ENCODE results near the gene CDC7. TPM values are rescaled to one million over a fixed set of nuclear protein-coding genes. Genes with fewer than 3 reads are reported as not detected.
A peak's percentile ranks its signal among the peaks of the same experiment; 100 is the strongest.
"Not testable (repeated sequence)": the region's sequence is repeated elsewhere in the genome, so short reads cannot be mapped to it uniquely, and the experiment has no call there.

The CDC7 gene
- 8.7 TPM for polyA plus RNA-seq (2013, experiment 1 of 2; ENCODE audit: insufficient read length)
- polyA plus RNA-seq (2013, experiment 2 of 2; ENCODE audit: insufficient read length): 3.0 TPM

DNA sequence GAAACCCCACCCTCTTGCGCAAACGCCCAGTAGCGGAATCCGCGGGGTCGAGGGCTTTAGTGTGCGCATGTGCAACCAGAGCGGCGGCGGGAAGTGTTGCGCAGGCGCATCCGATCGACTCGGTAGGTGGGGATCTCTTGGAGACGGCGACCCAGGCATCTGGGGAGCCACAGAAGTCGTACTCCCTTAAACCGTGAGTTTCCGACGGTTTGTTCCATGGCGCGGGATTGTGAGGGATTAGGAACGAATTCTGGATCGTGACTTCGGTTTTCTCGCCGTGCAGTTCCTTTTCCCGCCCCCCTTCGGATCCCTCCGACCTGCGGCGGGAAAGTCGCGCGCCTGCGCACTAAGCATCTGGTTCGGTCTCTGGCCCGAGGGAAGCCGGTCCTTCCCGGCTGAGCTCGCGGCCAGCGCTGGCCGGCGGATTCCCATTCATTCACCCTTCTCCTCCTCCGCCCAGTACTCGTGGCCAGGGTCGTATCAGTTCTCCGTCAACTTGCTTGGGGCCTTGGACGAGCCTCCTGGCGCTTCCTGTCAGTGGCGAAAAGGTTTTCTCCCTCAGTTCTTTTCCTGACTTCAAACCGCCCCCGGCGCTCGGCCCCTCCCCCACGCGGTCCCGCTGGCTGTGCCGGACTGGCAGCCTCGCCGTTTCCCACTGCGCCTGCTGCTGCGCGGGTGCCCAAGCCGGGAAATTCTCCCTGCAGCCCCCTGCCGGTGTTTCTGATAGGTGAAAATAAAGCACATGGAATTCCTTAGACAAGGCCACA is at the start of gene CDC7:
Gene CDC7 (plus strand): TSS at position 96 of the 767 bp plus-strand sequence. CDS start 866 bp downstream, outside the sequence.
- peak; percentile 89 for DNase-seq

DNA sequence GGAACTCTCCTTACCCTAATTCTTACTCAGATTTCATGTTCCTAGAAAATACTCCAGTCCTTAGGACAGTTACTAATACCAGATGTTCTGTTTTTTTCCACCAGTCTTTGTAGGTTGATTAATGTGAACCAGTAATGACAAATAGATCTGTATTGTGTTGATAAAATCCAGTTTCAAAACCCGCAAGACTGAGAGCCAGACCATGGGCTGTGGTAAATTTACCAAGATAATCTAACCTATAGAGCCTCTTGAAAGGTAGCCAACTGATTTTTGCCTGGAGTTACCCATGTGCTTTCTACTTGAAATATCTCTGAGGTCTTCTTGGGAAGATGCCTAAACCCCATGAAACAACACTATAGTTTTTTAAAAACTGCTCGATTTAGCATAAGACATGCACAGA is 46.5 kb upstream of the CDC7 start:
- no peak for DNase-seq

DNA sequence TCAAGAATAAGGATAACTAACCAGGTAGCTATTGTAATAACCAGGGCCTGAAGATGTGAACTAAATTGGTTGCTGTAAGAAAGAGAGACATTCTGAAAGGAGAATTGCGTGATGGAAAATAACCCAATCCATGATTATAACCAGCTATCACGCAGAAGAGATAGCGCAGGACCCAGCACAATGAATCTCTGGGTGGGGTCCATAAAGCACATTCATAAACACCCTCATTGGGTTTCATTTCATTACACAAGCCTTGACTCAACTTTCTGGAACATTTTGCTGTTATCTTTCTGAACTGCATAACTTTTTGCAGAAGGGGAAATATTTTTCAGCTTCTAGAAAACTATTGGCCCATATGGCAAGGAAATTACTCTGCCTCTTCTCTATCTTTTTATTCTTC is 45.3 kb upstream of the CDC7 start:
- DNase-seq: no peak

DNA sequence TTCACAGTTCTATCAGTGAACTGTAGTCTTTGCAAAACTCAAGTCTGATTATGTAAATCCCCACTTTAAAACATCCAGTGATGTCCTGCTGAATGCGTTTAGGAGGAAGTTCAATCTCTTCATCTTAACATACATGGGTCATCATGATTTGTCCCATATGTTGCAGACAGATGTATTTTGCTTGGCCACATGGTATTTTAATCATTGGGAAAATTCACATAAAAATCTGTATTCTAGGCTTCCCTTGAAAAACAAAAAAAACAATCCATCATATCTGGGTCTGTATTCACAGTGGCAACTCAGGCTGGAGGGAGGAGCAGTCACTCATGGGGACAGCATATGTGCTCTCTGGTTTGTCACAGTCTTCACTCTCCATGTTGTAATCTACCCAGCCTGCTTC is 44.8 kb upstream of the CDC7 start:
- DNase-seq: no peak

DNA sequence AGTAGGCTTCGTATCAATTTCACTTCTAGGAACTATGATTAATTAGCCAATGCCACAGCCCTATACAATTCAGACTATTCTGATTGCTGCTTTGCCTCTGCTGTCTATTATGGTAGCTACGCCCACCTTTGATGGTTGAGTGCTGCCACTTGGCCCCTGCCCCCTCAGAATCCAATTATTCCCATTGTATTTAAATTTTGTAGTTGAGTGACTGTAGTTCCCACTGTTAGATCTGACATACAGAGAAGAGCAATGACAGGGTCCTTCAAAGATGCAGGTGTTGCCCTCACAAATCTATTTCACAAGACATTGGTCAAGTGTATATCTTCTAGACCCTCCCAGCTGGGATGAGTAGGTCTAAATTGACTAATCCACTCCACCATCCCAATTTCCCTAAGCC is 35.3 kb upstream of the CDC7 start:
- DNase-seq: not testable (repeated sequence)

DNA sequence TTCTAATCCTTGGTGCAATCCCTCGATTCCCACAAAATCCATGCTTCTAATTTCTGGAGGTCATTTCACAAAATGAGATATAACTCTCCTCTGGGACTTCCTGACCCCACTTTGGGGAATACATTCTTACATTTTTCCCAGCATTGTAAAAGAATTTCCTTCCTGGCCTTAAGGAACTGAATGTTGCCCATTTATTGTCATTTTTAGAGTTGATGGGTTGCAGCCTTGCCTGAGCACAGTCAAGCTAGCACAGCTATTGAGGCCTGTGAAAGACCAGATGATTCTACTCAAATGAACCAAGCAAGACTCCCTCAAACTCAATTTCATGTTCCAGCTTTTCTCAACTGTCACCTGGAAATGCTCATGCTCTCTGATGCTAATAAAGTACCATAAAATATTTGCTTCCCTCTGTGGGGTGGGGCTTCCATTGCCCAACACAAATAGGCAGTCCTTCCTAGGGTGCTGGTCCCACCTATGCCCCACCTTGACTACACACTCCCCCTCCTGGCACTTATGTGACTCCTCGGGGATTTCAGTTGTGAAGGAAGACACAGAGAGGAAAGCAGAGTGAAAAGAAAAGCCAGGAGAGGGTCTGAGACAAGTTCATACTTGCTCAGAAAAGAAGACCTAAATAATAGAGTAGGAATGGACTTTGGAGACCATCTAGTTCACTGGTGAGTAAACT is 24.0 kb upstream of the CDC7 start:
- no peak for DNase-seq

DNA sequence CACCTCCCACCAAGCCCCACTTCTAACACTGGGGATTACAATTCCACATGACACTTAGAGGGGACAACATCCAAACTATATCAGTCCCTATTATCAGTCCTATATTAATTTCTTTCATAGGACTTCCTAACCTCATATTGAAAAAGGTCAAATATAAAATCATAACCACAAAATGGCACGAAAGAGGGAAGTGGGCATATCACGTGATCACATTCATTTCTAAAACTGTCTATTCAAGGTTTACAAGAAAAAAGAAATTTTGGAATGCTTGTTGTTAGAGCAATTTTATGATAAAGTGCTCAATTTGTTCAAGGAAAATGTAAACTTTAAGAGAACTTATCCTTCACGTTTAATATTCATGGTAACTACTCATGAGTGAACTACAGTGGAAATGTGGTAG is 13.2 kb upstream of the CDC7 start:
- no peak for DNase-seq

DNA sequence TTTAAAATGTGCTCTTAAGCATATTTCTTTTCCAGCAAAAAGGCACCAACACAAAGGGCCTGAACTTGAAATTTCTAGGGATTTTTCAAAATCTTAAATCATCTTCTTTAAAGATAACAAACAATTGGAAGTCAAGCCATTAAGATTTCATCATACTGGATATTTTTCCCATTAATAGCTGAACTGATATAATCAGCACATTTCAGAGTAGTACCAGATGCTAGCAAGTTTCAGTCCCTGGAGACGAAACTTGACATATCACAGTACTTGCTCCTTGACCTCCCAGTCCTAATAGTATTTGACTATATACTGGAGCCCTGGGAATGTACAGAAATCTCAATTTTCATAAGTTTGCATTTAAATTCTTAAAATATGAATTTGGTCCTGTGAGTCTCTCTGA is 10.2 kb upstream of the CDC7 start:
- DNase-seq: no peak

DNA sequence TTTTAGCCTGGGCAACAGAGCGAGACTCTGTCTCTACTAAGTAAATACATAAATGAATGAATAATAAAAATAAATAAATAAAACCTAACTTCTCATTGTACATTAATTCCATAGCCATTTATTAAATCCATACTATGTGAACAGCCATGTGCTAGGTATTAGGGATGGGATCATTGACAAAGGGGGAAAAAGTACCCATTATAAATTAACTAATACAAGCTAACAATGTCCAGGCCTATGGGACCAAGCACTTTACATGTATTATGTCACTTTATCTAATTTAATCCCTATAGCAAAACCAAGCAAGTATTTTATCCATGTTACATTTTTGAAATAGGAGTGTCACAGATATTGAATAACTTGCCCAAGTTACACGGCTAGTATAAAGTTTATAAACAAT is 2.6 kb upstream of the CDC7 start:
- no peak for DNase-seq

DNA sequence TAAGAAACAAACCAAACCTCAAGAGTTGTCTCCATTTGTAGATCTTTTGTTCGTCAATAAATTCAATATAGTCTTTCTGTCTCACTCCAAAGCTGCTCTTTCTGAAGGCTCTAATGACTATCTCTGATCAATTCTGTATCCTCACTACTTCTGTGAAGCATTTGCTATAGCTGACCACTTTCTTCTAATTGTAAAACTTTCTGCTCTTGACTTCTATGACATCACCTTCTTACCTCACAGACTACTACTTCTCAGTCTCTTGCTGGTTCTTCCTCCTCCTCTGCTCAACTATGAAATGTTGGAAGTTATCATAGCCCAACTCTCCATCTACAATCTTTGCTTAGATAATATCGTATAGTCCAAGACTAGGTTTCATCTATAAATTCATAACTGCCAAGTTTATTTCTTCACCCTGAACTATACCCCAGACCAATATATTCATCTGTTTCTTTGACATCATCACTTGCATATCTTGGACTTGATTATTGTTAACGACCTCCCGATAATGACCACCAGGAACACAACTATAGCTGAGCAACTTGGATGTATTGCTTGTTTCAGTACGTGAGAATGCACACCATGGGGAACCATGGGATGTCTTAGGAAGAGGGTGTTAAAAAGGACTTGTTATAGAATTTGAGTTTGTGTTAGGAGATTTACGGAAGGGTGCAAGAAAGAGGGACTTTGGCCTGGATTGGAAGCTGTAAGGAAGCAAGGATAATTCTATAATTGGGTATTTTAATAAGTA is 2.0 kb upstream of the CDC7 start:
- no peak for DNase-seq

DNA sequence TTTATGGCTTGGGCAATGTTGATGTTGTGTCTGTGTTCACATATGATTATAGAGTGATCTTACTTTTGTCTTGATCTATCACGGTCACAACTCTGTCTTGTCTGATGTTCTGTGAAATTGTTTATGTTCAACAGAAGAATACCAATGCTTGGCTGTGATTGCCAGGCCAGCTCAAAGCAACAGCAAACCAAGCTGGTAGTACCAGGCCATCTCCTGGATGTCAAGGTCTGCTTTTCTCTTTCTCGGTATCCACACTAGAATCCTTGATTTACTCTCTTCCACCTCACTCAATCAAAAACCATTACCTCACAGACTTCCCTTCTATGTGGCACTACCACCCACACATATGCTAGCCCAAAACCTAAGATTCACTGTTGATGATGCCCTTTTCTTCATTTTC is 1.3 kb upstream of the CDC7 start:
- no peak for DNase-seq

DNA sequence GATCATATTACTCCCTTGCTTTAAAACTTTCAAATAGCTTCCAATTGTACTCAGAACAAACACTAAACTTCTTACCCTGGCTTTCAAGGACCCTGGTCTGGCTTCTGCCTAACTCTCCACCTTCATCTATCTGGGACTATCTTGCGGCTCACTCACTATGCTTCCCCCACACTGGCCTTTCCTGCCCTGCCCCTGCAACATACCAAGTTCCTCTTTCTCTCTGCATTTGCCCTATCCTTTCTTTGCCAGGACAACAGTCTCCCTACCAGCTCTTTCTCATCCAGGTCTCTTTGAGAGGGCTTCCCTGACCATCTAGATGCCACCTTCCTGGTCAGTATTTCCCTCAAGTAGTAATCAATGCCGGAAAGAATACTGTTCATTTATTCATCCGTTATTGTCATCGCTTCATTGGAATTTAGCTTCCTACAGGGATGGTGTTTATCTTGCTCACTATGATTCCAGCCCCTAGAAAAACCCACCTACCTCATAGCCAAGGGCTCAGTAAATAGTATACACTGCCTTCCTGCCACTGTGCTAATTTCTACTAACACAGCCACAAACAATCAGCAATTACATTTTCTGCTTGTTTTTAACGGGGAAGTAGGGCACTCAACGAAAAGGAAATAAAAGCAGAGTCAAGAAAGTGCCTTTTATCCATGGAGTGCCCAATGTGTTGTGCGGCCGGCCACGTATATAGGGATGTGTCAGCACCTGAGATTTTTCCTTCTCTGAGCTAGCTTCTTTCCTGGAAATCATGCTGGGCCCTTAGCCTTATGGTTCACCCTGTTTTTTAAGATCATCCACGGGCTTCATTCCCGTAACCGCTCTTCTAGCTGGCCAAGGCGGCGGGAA is 521 bp upstream of the CDC7 start:
- DNase-seq: no peak

DNA sequence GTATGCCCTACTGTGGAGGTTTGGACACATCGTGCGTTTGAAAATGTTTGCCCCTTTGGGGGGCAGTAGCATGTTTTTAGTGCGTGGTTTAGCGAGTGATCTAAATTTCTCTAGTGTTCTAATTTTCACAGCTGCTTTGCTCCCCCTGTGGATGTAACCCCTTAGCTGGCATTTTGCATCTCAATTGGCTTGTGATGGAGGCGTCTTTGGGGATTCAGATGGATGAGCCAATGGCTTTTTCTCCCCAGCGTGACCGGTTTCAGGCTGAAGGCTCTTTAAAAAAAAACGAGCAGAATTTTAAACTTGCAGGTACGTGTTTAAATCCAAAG is 836 bp downstream of the CDC7 start:
- no peak for DNase-seq

DNA sequence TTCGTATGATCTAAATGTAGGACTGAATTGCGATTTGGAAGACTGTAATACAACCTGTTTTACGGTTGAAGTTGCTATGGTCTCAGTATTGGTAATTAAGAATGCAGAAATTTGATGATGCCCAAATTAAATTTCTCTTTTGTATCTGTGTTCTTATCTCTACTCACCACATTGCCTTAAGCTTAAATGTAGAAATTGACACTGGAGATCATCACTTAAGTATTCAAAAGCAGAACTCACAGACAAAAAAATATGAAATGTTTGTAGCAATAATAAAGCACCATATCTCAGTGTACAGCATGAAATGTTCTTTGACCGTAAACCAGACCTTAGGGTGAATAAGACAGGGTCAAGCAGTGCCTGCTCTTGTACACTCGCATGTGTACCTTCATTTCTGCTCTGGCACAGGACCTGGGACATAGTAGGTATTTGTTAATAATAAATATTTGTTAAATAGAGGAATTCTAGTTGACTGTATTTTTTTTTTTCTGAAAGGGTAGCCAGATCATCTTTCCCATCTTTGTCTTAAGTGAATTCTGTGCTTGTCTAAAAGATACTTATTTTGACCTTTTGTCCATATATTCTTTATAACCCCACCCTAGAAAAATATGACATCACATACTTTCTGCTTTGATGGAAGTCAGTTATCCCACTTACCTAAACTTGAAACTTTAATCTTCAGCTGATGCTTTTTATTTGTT is 1.5 kb downstream of the CDC7 start:
- no peak for DNase-seq

DNA sequence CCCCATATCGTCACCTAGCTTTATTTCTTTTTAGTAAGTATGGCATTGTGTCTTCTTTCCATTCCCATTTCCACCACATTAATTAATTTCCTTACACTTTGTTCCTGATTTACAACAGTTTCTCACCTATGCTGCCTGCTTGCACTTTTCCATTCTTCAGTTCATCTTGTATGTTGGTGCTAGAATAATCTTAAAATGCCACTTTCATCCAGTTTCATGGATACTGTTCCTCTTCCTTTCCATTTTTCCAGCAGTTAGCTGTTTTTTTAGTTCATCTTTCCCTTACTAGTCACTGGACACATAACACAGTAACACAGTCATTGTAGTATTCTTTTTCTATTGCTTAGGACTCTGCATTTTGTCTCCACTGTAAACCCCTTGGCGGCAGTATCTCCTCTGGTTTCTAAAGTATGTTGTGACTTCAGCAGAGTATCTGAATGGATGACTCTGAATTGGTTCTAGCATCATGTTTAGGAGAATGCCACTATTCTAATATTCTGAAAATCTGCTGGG is 2.1 kb downstream of the CDC7 start:
- DNase-seq: peak; percentile 72

DNA sequence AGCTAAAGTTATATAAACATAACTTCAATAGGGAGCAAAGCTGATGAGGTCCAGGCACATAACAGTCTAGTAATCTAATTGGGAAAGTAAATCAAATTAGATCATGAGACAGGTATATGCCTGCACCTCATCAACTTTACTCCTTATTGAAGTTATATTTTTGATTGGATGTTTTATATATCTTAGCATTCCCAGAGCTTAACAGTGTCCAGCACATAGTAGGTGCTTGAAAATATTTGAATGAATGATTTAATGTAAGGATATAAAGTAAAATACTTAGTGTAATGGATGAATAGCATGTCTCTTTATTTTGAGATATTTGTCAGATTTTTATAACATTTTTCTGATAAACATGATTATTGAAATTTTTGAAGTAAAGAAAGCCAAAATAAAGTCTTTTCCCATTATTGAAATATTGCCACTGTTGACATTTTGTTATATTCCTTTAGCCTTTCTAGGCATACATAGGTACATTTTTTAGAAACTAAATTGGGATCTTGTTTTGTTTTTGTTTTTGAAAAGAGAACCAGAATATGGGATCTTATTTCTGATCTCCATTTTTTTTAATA is 2.8 kb downstream of the CDC7 start:
- no peak for DNase-seq

DNA sequence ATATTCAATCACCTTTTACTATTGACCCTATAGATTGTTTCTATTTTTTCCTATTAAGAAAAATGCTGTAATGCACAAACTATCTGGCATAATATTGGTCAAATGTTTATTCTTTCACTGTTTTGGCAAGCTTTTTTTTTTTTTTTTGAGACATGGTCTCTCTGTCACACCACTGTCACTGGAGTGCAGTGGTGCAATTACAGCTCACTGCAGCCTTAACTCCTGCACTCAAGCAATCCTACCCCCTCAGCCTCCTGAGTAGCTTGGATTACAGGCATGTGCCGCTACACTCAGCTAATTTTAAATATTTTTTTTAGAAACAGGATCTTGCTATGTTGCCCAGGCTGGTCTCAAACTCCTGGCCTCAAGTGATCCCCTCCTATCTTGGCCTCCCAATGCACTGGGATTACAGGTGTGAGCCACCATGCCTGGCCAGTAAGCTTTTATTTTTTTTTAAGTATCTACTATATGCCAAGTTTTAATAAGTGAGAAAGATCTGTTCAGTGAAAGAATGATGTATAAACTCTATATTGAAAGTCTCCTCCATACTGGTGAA is 3.4 kb downstream of the CDC7 start:
- no peak for DNase-seq

DNA sequence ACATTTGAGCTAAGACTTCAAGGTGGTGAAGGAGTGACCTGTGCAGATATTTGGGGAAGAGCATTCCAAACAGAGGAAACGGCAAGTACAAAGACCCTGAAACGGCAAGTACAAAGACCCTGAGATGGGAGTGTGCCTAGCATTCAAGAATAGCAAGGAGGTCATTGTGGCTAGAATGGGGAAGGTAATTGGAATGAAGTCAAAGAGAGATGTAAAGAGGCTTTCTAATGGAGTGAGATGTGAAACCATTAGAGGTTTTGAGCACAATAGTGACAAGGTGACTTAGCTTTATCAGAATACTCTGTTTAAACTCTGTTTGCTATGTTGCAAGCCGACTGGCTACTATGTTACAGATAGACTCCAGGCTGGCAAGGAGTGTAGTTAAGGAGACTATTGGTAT is 4.4 kb downstream of the CDC7 start:
- DNase-seq: no peak

DNA sequence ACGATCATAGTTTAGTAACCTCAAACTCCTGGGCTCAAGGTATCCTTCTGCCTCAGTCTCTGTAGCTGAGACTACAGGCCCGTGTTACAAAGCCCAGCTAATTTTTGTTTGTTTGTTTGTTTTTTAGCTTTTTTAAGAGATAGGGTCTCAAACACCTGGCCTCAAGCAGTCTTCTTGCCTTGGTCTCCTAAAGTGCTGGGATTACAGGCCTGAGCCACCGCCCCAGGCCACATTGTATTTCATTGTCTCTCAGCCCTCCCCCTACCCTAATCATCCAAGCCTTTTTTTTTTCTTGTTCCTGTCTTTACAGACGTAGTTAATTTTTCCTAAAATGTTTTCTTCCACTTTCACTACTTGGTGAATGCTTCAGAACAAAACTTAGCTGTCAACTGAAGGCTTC is 5.4 kb downstream of the CDC7 start:
- DNase-seq: no peak

DNA sequence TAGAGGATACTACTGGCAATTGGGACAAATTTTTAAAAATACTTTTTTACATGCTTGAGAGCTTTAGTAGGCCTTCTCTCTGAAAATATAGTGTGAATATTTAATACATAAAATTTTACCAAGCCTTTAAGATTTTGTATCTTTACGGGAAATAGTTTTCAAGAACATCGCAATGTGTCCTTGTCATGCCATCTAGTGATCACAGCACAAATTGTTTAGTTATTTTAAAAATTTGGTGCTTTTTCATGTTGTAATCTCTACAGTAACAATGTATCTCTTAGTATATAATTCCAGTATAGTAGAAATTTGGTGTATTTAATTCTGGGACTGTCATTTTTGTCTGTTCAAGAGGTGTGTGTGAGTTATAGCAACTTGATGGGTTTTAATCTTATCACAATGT is 6.7 kb downstream of the CDC7 start:
- DNase-seq: no peak

DNA sequence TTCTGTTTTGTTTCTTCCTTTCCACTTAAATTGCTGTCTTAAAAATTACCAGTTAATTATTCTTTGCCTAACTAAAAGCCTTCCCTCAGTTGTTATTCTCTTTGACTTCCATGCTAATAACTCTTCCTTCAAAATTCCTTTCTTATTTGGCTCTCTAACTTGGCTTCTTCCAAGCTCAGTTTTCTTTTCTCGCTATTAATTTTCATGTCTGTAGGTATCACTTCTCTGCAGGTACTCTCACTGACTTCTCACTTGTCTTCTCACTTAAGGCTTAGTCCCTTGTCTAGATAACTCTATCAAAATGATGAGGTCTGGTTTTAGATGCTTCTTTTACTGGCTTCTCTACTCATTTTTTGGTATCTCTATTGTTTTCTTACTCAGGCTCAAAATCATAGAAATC is 10.1 kb downstream of the CDC7 start:
- DNase-seq: no peak
